Neural cell (in vitro differentiated cells): ENCODE measurements around the gene ALDOC. TPM values are rescaled to one million over a fixed set of nuclear protein-coding genes. Genes with fewer than 3 reads are reported as not detected.

ENCODE experiments used
- H2AFZ ChIP-seq: fragments of 200-600, 300-800 bp; sonication (generic), shearing (Covaris generic); 2 replicates; pipeline ENCODE4 v1.6.0; 2014; ENCODE audit warnings: low read depth, mild to moderate bottlenecking, antibody characterized with exemption, low read length, moderate library complexity
- H3F3A ChIP-seq: fragments of 200-600 bp; shearing (Covaris generic); 2 replicates; pipeline ENCODE4 v1.6.1; 2016; ENCODE audit warnings: mild to moderate bottlenecking, moderate library complexity, mixed read lengths, antibody characterized with exemption, low read length; ENCODE audit not compliant: insufficient read depth, poor library complexity, severe bottlenecking
- H3K27ac ChIP-seq: fragments of 200-600, 300-800 bp; sonication (generic), shearing (Covaris generic); 2 replicates; pipeline ENCODE4 v1.5.1; 2014; ENCODE audit warnings: mild to moderate bottlenecking, low read length, moderate library complexity
- H3K27me3 ChIP-seq: fragments of 300-800, 200-600 bp; sonication (generic), shearing (Covaris generic); 2 replicates; pipeline ENCODE4 v1.6.0; 2014; ENCODE audit warnings: mild to moderate bottlenecking, low read depth, low read length, moderate library complexity; ENCODE audit not compliant: insufficient read depth
- H3K36me3 ChIP-seq: fragments of 300-800, 200-600 bp; sonication (generic), shearing (Covaris generic); 2 replicates; pipeline ENCODE4 v1.5.1; 2014; ENCODE audit warnings: mild to moderate bottlenecking, antibody characterized with exemption, low read length, moderate library complexity; ENCODE audit not compliant: insufficient read depth
- H3K4me2 ChIP-seq: fragments of 300-800, 200-600 bp; sonication (generic), shearing (Covaris generic); 2 replicates; pipeline ENCODE4 v1.6.0; 2014; ENCODE audit warnings: mild to moderate bottlenecking, low read length
- H3K4me3 ChIP-seq: fragments of 300-800, 200-600 bp; sonication (generic), shearing (Covaris generic); 2 replicates; pipeline ENCODE4 v1.5.1; 2014; ENCODE audit warnings: mild to moderate bottlenecking, low read length, moderate library complexity
- H3K79me2 ChIP-seq: fragments of 200-600 bp; shearing (Covaris generic); replicated peaks from 2 replicates; pipeline ENCODE4 v1.6.0; 2014; ENCODE audit warnings: mild to moderate bottlenecking, low read length, moderate library complexity; ENCODE audit not compliant: insufficient read depth
- H3K9ac ChIP-seq: fragments of 300-800, 200-600 bp; sonication (generic), shearing (Covaris generic); 2 replicates; pipeline ENCODE4 v1.6.1; 2016; ENCODE audit warnings: mild to moderate bottlenecking, low read length, mixed read lengths
- H3K9me2 ChIP-seq: fragments of 200-600 bp; shearing (Covaris generic); 2 replicates; pipeline ENCODE4 v1.6.1; 2016; ENCODE audit warnings: mild to moderate bottlenecking, low read length, mixed read lengths; ENCODE audit not compliant: insufficient read depth
- H3K9me3 ChIP-seq: fragments of 200-600, 300-800 bp; sonication (generic), shearing (Covaris generic); 2 replicates; pipeline ENCODE4 v1.6.1; 2016; ENCODE audit warnings: mild to moderate bottlenecking, mixed run types, low read length, moderate library complexity, mixed read lengths
- H4K20me1 ChIP-seq: fragments of 200-600 bp; shearing (Covaris generic); 2 replicates; pipeline ENCODE4 v1.6.1; 2016; ENCODE audit warnings: mild to moderate bottlenecking, mixed run types; ENCODE audit not compliant: insufficient read depth
- CTCF ChIP-seq: fragments of 450-650 bp; IDR thresholded peaks from 2 replicates; pipeline ENCODE4 v1.5.1; 2014; ENCODE audit warnings: antibody characterized with exemption, mild to moderate bottlenecking, moderate library complexity; ENCODE audit not compliant: poor library complexity, severe bottlenecking
- EP300 ChIP-seq: fragments of 450-650 bp; conservative IDR thresholded peaks from 2 replicates; pipeline ENCODE4 v1.6.1; 2014; ENCODE audit warnings: antibody characterized with exemption, mild to moderate bottlenecking, moderate library complexity; ENCODE audit not compliant: poor library complexity, severe bottlenecking
- EZH2 ChIP-seq: fragments of 200-600, 300-800 bp; shearing (Covaris generic), sonication (generic); IDR thresholded peaks from 2 replicates; pipeline ENCODE4 v1.6.1; 2014; ENCODE audit warnings: antibody characterized with exemption, low read length, borderline replicate concordance, mild to moderate bottlenecking; ENCODE audit not compliant: insufficient read depth, poor library complexity, severe bottlenecking
- MXI1 ChIP-seq: fragments of 450-650 bp; conservative IDR thresholded peaks from 2 replicates; pipeline ENCODE4 v1.6.1; 2014; ENCODE audit warnings: antibody characterized with exemption, mild to moderate bottlenecking; ENCODE audit not compliant: poor library complexity, severe bottlenecking
- POLR2AphosphoS5 ChIP-seq: IDR thresholded peaks from 2 replicates; pipeline ENCODE4 v1.6.1; 2012
- RAD21 ChIP-seq: fragments of 450-650 bp; conservative IDR thresholded peaks from 2 replicates; pipeline ENCODE4 v1.6.1; 2014; ENCODE audit warnings: antibody characterized with exemption, mild to moderate bottlenecking, moderate library complexity
- SMC3 ChIP-seq: fragments of 450-650 bp; conservative IDR thresholded peaks from 2 replicates; pipeline ENCODE4 v1.6.1; 2014; ENCODE audit warnings: antibody characterized with exemption, mild to moderate bottlenecking, moderate library complexity; ENCODE audit not compliant: poor library complexity
- TAF1 ChIP-seq: IDR thresholded peaks from 2 replicates; pipeline ENCODE4 v1.6.1; 2012; ENCODE audit warnings: low read depth
- polyA plus RNA-seq: library from polyadenylated mRNA; depleted of rRNA; stranded (reverse); fragments of >200 nt; gene quantifications from 2 replicates; pipeline ENCODE4 v1.2.3, GENCODE V29; 2014
- TF ChIP-seq, protein P1 (sequence below): IDR thresholded peaks from 2 replicates; pipeline ENCODE4 v1.6.1; 2012; ENCODE audit warnings: borderline replicate concordance

ALDOC gene
- polyA plus RNA-seq, 1 donor from 2014 or later, result 4.0 TPM

DNA sequence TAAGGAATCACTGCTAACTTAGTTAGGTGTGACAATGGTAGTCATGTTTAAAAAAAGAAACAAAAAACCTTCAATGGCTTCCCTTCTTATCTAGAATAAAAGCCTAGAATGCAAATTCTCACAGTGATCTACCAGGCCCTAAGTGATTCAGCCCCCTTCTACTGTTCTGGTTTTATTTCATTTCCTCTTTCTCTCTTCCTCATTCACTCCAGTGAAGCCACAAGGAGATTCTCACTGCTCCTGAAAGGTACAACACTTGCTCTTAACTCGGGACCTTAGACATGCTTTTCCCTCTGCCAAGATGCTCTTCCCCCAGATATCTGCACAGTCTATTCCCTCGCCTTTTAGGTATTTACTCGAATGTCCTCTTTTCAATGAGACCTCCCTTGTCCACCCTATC is 9.1 kb downstream of the ALDOC start:
- TF ChIP-seq POLR2AphosphoS5 (no peak), SMC3 (no peak), CTCF (no peak), EZH2 (no peak), EP300 (no peak), RAD21 (no peak), TAF1 (no peak), MXI1 (no peak)
- TF ChIP-seq, protein P1, sequence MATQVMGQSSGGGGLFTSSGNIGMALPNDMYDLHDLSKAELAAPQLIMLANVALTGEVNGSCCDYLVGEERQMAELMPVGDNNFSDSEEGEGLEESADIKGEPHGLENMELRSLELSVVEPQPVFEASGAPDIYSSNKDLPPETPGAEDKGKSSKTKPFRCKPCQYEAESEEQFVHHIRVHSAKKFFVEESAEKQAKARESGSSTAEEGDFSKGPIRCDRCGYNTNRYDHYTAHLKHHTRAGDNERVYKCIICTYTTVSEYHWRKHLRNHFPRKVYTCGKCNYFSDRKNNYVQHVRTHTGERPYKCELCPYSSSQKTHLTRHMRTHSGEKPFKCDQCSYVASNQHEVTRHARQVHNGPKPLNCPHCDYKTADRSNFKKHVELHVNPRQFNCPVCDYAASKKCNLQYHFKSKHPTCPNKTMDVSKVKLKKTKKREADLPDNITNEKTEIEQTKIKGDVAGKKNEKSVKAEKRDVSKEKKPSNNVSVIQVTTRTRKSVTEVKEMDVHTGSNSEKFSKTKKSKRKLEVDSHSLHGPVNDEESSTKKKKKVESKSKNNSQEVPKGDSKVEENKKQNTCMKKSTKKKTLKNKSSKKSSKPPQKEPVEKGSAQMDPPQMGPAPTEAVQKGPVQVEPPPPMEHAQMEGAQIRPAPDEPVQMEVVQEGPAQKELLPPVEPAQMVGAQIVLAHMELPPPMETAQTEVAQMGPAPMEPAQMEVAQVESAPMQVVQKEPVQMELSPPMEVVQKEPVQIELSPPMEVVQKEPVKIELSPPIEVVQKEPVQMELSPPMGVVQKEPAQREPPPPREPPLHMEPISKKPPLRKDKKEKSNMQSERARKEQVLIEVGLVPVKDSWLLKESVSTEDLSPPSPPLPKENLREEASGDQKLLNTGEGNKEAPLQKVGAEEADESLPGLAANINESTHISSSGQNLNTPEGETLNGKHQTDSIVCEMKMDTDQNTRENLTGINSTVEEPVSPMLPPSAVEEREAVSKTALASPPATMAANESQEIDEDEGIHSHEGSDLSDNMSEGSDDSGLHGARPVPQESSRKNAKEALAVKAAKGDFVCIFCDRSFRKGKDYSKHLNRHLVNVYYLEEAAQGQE, result no peak
- Histone ChIP-seq H3K9ac (no peak overlapping the region), H3K4me2 (no peak overlapping the region), H3K27ac (no peak overlapping the region), H4K20me1 (no peaks in the 10 kb centered on the region), H3F3A (no peaks in the 10 kb centered on the region), H3K27me3 (no peaks in the 10 kb centered on the region), H3K9me3 (no peaks in the 10 kb centered on the region), H3K9me2 (no peaks in the 10 kb centered on the region), H3K36me3 (no peaks in the 10 kb centered on the region), H3K4me3 (no peak overlapping the region), H3K79me2 (peaks cover 16% of the 10 kb centered on the region), H2AFZ (no peak overlapping the region)

- Histone ChIP-seq H3F3A (no peaks in the 10 kb centered on the region), H3K9ac (no peak overlapping the region), H3K4me2 (no peak overlapping the region), H2AFZ (no peak overlapping the region), H3K36me3 (no peaks in the 10 kb centered on the region), H3K79me2 (peaks cover 2% of the 10 kb centered on the region), H3K9me3 (no peaks in the 10 kb centered on the region), H3K27ac (no peak overlapping the region), H4K20me1 (no peaks in the 10 kb centered on the region), H3K9me2 (no peaks in the 10 kb centered on the region), H3K27me3 (no peaks in the 10 kb centered on the region), H3K4me3 (no peak overlapping the region)
- TF ChIP-seq EZH2 (no peak), RAD21 (no peak), POLR2AphosphoS5 (no peak), SMC3 (no peak), EP300 (no peak), TAF1 (no peak), MXI1 (no peak), CTCF (no peak)
- TF ChIP-seq, protein P1, result no peak
Measured at GRCh38 chr17:28563475-28563874, 13.2 kb downstream of the ALDOC start.
